Natural killer cell (primary cell): Measurements from ENCODE around the gene TMEM98. TPM values are rescaled to one million over a fixed set of nuclear protein-coding genes. Genes with fewer than 3 reads are reported as not detected.

Experiments used
- ATAC-seq, 3 donors: fragments of 150-1000 bp in 2 of 3; fragments of 200-7000 bp in 1 of 3; cut with Tn5 transposase; 1 replicate in 1 of 3; 2 replicates in 2 of 3; pipeline ENCODE4 v1.10.0; 2021; ENCODE audit warnings: mild to moderate bottlenecking in 2 of 3, moderate library complexity in 2 of 3
- DNase-seq, 2 donors: peaks; one replicate each; pipeline versions ENCODE4 v3.0.0 to v3.0.0-alpha.2; 2013 to 2021; ENCODE audit warnings: mixed read lengths in 1 of 2
- H3K27ac ChIP-seq: one replicate; pipeline ENCODE4 v1.5.1; 2013; ENCODE audit warnings: mild to moderate bottlenecking, low read length
- H3K27me3 ChIP-seq: one replicate; pipeline ENCODE4 v1.6.1; 2013; ENCODE audit warnings: low read length; ENCODE audit not compliant: control insufficient read depth, insufficient read depth
- H3K36me3 ChIP-seq: one replicate; pipeline ENCODE4 v1.6.1; 2013; ENCODE audit warnings: low read length; ENCODE audit not compliant: control insufficient read depth, insufficient read depth
- H3K4me1 ChIP-seq: one replicate; pipeline ENCODE4 v1.6.1; 2013; ENCODE audit warnings: low read length; ENCODE audit not compliant: control insufficient read depth, insufficient read depth
- H3K4me3 ChIP-seq: one replicate; pipeline ENCODE4 v1.5.1; 2013; ENCODE audit warnings: low read length
- H3K9me3 ChIP-seq: one replicate; pipeline ENCODE4 v1.6.1; 2013; ENCODE audit warnings: low read length; ENCODE audit not compliant: control insufficient read depth, insufficient read depth
- H3K27ac Mint-ChIP-seq, 2 donors: one replicate each; pipeline ENCODE4 v1.8.0; 2022; ENCODE audit warnings: mild to moderate bottlenecking in 2 of 2, mixed read lengths in 2 of 2, moderate library complexity in 1 of 2
- H3K27me3 Mint-ChIP-seq, 2 donors: one replicate each; pipeline ENCODE4 v1.8.0; 2022; ENCODE audit warnings: low read depth in 2 of 2, mixed read lengths in 2 of 2
- H3K36me3 Mint-ChIP-seq: one replicate; pipeline ENCODE4 v1.8.0; 2022; ENCODE audit warnings: mixed read lengths
- H3K4me1 Mint-ChIP-seq, 2 donors: one replicate each; pipeline ENCODE4 v1.8.0; 2022; ENCODE audit warnings: mixed read lengths in 2 of 2
- H3K4me3 Mint-ChIP-seq: one replicate; pipeline ENCODE4 v1.8.0; 2022; ENCODE audit warnings: mild to moderate bottlenecking, moderate library complexity, mixed read lengths
- H3K9me3 Mint-ChIP-seq, 2 donors: one replicate each; pipeline ENCODE4 v1.8.0; 2022; ENCODE audit warnings: mixed read lengths in 2 of 2
- CTCF ChIP-seq: fragments of 200-600 bp; IDR thresholded peaks from one replicate; pipeline ENCODE4 v1.8.0; 2022; ENCODE audit warnings: antibody characterized with exemption
- WGBS: methylation state at CpG from one replicate; pipeline ENCODE4 v1.1.7; 2013; ENCODE audit warnings: missing lambda C conversion rate; ENCODE audit not compliant: insufficient coverage; 5-methylcytosine and 5-hydroxymethylcytosine counted together
- intact Hi-C: fragments of 100-400 bp; cut with micrococcal nuclease; formaldehyde crosslinking; loops from one replicate; pipeline ENCODE4 v1.14.2; 2022
- total RNA-seq, 4 donors: library from RNA; stranded (reverse); fragments of 120-200 nt in 1 of 4; gene quantifications; one replicate each; pipeline versions ENCODE4 v1.2.3 to v1.2.4, GENCODE V29; 2013 to 2022

TMEM98 gene
- total RNA-seq, 3 donors from 2014 or later (not counting 1 experiment from before 2014, with no cell fraction given), result not detected

GRCh38 chr17:32954477-32954876 is 26.5 kb downstream of the TMEM98 start:
- H3K27ac Mint-ChIP-seq, result no peak overlapping the region
- no peaks in the 10 kb centered on the region for H3K4me1 ChIP-seq
- H3K4me1 Mint-ChIP-seq, result no peaks in the 10 kb centered on the region
- H3K27me3 ChIP-seq, result no peaks in the 10 kb centered on the region
- TF ChIP-seq CTCF, result no peak
- H3K36me3 Mint-ChIP-seq, result no peaks in the 10 kb centered on the region
- no peak overlapping the region for H3K4me3 ChIP-seq
- intact Hi-C loops, result no loop called here
- H3K36me3 ChIP-seq, result no peaks in the 10 kb centered on the region
- 78% methylated on average over 8 of the region's 8 CpGs for WGBS
- H3K4me3 Mint-ChIP-seq, result no peak overlapping the region
- H3K9me3 Mint-ChIP-seq, result no peaks in the 10 kb centered on the region
- ATAC-seq, result no peak
- no peak for DNase-seq
- H3K27me3 Mint-ChIP-seq, result peaks cover 7 to 34% of the 10 kb centered on the region in 2 donors
- H3K9me3 ChIP-seq, result no peaks in the 10 kb centered on the region
- H3K27ac ChIP-seq, result no peak overlapping the region

GRCh38 chr17:32955155-32955554 is 27.2 kb downstream of the TMEM98 start:
- H3K4me1 Mint-ChIP-seq, result no peaks in the 10 kb centered on the region
- ATAC-seq (no peak), DNase-seq (no peak)
- H3K9me3 Mint-ChIP-seq, result no peaks in the 10 kb centered on the region
- H3K36me3 Mint-ChIP-seq, result no peaks in the 10 kb centered on the region
- Histone ChIP-seq H3K9me3 (no peaks in the 10 kb centered on the region), H3K4me1 (no peaks in the 10 kb centered on the region), H3K27me3 (no peaks in the 10 kb centered on the region), H3K4me3 (no peak overlapping the region), H3K27ac (no peak overlapping the region), H3K36me3 (no peaks in the 10 kb centered on the region)
- H3K27me3 Mint-ChIP-seq, result peaks cover 9 to 37% of the 10 kb centered on the region in 2 donors
- no peak overlapping the region for H3K27ac Mint-ChIP-seq
- intact Hi-C loops, result no loop called here
- TF ChIP-seq CTCF, result no peak
- H3K4me3 Mint-ChIP-seq, result no peak overlapping the region
- 100% methylated on average over 1 of the region's 1 CpG for WGBS

- TF ChIP-seq CTCF, result no peak
Measured at GRCh38 chr17:32956240-32956970, 28.5 kb downstream of the TMEM98 start.

DNA sequence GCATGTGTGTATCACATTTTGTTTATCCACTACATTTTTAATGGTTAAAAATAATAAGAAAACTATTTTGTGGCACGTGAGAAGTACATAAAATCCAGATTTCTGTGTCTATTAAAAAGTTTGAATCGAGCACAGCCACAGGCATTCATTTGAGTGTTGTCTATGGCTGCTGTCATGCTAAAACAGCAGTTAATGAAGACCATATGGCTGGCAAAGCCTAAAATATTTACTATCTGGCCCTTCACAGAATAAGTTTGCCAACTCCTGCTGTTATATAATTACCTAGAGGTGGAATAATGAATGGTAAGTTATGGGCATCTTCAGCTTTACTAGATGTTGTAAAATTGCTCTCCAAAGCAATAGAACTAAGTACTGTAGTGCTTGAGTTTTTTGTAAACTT is 30.5 kb downstream of the TMEM98 start:
- no peaks in the 10 kb centered on the region for H3K9me3 Mint-ChIP-seq
- no peaks in the 10 kb centered on the region for H3K9me3 ChIP-seq
- H3K4me1 Mint-ChIP-seq, result no peaks in the 10 kb centered on the region
- H3K36me3 ChIP-seq, result no peaks in the 10 kb centered on the region
- H3K27ac Mint-ChIP-seq, result no peak overlapping the region
- no peak overlapping the region for H3K4me3 Mint-ChIP-seq
- no peaks in the 10 kb centered on the region for H3K36me3 Mint-ChIP-seq
- no peak for ATAC-seq
- no peak for TF ChIP-seq CTCF
- H3K27ac ChIP-seq, result no peak overlapping the region
- H3K4me3 ChIP-seq, result no peak overlapping the region
- WGBS, result 47% methylated on average over 2 of the region's 2 CpGs
- H3K27me3 Mint-ChIP-seq, result peaks cover 14 to 52% of the 10 kb centered on the region in 2 donors
- no peak for DNase-seq
- H3K27me3 ChIP-seq, result no peaks in the 10 kb centered on the region
- H3K4me1 ChIP-seq, result no peaks in the 10 kb centered on the region
- intact Hi-C loops, result no loop called here

More at GRCh38 chr17:32956240-32956970, 28.5 kb downstream of the TMEM98 start:
- intact Hi-C loops, result no loop called here
- no peaks in the 10 kb centered on the region for H3K36me3 ChIP-seq
- H3K4me1 ChIP-seq, result no peaks in the 10 kb centered on the region
- H3K27ac ChIP-seq, result no peak overlapping the region
- DNase-seq, result no peak
- no peaks in the 10 kb centered on the region for H3K9me3 ChIP-seq
- no peak for ATAC-seq
- H3K27me3 ChIP-seq, result no peaks in the 10 kb centered on the region
- H3K27me3 Mint-ChIP-seq, result peaks cover 16 to 50% of the 10 kb centered on the region in 2 donors
- no peaks in the 10 kb centered on the region for H3K36me3 Mint-ChIP-seq
- WGBS, result 78% methylated on average over 4 of the region's 5 CpGs
- H3K4me1 Mint-ChIP-seq, result no peaks in the 10 kb centered on the region
- no peak overlapping the region for H3K4me3 ChIP-seq
- no peaks in the 10 kb centered on the region for H3K9me3 Mint-ChIP-seq
- no peak overlapping the region for H3K4me3 Mint-ChIP-seq
- H3K27ac Mint-ChIP-seq, result no peak overlapping the region
